ENCODE measurements around the gene GRIP2. TPM values are rescaled to one million over a fixed set of nuclear protein-coding genes. Genes with fewer than 3 reads are reported as not detected.

GRIP2 gene
- total RNA-seq: under 0.01 TPM in 1 of 2 replicates, not detected in the other

DNA sequence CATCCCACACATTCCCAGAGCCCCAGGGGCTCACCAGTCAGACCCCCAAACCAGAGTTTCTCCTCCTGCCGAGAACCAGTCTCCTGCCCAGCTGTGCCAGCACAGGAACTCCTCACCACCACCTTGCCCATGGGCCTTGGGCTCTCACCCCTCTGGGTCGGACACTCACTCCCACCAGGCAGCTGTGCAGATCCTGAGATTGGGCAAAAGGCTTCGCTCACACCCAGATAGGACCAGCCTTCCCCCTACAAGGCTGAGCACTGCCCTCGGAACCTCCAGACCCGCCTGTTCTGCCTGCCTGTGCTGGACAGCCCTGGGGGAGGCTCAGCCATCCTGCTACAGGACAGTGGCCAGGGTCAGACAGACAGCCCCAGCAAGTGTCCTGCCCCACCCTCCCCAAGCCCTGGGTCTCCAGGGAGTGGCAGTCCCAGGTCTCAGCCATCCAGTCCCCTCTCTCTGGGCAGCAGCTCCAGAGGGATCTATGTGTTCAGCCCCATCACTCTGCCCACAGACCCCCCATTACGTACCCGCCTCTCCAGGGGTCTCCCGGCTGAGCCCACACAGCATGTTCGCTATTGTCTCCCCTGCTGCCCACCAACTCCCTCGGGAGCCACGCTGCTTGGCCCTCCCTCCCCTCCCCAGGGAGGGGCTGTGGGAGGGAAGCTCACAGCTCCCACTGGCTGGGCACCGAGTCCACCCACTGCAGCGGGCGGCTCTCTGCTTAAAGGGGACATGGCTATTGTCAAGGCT is at the start of gene GRIP2:
GRIP2 (minus strand) TSS at position 601 of the 750 bp plus-strand sequence; CDS start at position 567, 34 bp downstream.

Other genes starting within 250 kb of the GRIP2 start
- 8.8 and 26.4 TPM in 2 replicates for gene SLC6A6, start 137.7 kb downstream of the GRIP2 start, total RNA-seq
- 6.0 and 8.1 TPM in 2 replicates for gene CCDC174, start 111.4 kb upstream of the GRIP2 start, total RNA-seq
- not detected in 2 replicates for gene C3orf20, start 134.8 kb upstream of the GRIP2 start, total RNA-seq

Data from cardiac atrium fibroblast (primary cell).